SK-N-SH (cell line): Measurements from ENCODE around the gene VWF.

ENCODE experiments used
- FOXJ3 ChIP-seq: sonication (generic); formaldehyde crosslinking; IDR thresholded peaks from 2 replicates; pipeline ENCODE4 v1.5.1; 2020; ENCODE audit warnings: mild to moderate bottlenecking, missing genetic modification reagents
- NFIC ChIP-seq: IDR thresholded peaks from 2 replicates; pipeline ENCODE4 v1.4.0; 2012; ENCODE audit warnings: borderline replicate concordance
- NRF1 ChIP-seq: IDR thresholded peaks from 2 replicates; pipeline ENCODE4 v1.6.1; 2012; ENCODE audit warnings: low read depth, mild to moderate bottlenecking, low read length
- POLR2AphosphoS5 ChIP-seq: IDR thresholded peaks from 2 replicates; pipeline ENCODE4 v1.6.1; 2012; ENCODE audit warnings: low read depth, low read length
- SMC3 ChIP-seq: IDR thresholded peaks from 2 replicates; pipeline ENCODE4 v1.6.1; 2012; ENCODE audit warnings: low read depth, low read length, improper control_type of control experiment
- YY1 ChIP-seq: IDR thresholded peaks from 2 replicates; pipeline ENCODE4 v1.4.0; 2012; ENCODE audit warnings: low read depth, mild to moderate bottlenecking
- TF ChIP-seq, protein P1 (sequence below): fragments of 200-600 bp; sonication (generic); IDR thresholded peaks from 2 replicates; pipeline ENCODE4 v1.6.1; 2017; ENCODE audit warnings: antibody characterized with exemption, mild to moderate bottlenecking, moderate library complexity

DNA sequence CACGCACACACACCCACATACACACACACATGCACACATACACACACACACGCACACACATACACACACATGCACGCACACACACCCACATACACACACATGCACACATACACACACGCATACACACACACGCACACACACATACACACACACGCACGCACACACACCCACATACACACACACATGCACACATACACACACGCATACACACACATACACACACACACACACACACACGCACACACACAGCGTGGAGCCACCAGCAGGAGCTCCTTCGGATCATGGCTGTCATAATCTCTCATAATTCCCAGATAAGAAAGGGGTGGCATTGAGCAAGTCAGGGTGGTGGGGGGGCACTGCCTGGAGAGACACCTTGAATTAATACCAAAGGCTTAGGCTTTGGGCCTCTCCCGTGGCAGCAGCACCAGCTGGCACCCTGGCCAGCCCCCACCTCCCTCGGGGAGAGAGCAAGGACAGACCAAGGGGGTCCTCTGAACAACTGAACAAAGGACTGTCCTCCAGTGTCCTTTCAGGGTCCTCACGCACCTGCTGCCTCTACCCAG is 201.3 kb downstream of the VWF start:
- TF ChIP-seq POLR2AphosphoS5 (no peak), NRF1 (no peak), FOXJ3 (CRISPR knock-in tag) (no peak), YY1 (no peak), SMC3 (no peak), NFIC (no peak)
- TF ChIP-seq, protein P1, sequence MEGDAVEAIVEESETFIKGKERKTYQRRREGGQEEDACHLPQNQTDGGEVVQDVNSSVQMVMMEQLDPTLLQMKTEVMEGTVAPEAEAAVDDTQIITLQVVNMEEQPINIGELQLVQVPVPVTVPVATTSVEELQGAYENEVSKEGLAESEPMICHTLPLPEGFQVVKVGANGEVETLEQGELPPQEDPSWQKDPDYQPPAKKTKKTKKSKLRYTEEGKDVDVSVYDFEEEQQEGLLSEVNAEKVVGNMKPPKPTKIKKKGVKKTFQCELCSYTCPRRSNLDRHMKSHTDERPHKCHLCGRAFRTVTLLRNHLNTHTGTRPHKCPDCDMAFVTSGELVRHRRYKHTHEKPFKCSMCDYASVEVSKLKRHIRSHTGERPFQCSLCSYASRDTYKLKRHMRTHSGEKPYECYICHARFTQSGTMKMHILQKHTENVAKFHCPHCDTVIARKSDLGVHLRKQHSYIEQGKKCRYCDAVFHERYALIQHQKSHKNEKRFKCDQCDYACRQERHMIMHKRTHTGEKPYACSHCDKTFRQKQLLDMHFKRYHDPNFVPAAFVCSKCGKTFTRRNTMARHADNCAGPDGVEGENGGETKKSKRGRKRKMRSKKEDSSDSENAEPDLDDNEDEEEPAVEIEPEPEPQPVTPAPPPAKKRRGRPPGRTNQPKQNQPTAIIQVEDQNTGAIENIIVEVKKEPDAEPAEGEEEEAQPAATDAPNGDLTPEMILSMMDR = no peak
